ENCODE measurements around the gene SLC2A4RG.

The SLC2A4RG gene

GRCh38 chr20:63765082-63765873 lies 25.7 kb downstream of the SLC2A4RG start:
- DNase-seq = no peak
- Histone ChIP-seq H3K23ac (ENCODE audit: low read length) (no peak overlapping the region), H3K27ac (ENCODE audit: low read depth, low read length) (no peak overlapping the region), H3K4me2 (ENCODE audit: low read length) (no peak overlapping the region), H2BK120ac (ENCODE audit: low read depth, low read length) (no peak overlapping the region), H3K79me2 (ENCODE audit: control insufficient read depth, insufficient read depth, low read length) (no peaks in the 10 kb centered on the region), H2BK15ac (replicated peaks; ENCODE audit: low read depth) (no peak overlapping the region), H4K8ac (ENCODE audit: low read depth, low read length) (no peak overlapping the region), H3K27me3 (ENCODE audit: insufficient read depth, low read length, poor library complexity) (no peaks in the 10 kb centered on the region), H2AK5ac (ENCODE audit: low read length) (no peak overlapping the region), H3K4me1 (ENCODE audit: control insufficient read depth, low read depth, low read length) (no peaks in the 10 kb centered on the region), H3K4me3 (ENCODE audit: low read length) (no peak overlapping the region), H3K79me1 (ENCODE audit: low read length) (no peaks in the 10 kb centered on the region), H3K36me3 (ENCODE audit: control insufficient read depth, insufficient read depth, low read length) (no peaks in the 10 kb centered on the region), H3K56ac (ENCODE audit: low read length) (no peak overlapping the region), H3K9ac (ENCODE audit: low read length) (no peak overlapping the region), H3K18ac (ENCODE audit: low read length) (no peak overlapping the region), H3K4ac (ENCODE audit: low read depth, low read length) (no peak overlapping the region), H2BK5ac (ENCODE audit: low read length) (no peak overlapping the region), H4K5ac (ENCODE audit: low read length) (no peak overlapping the region)
- WGBS (ENCODE audit: extremely low coverage, insufficient coverage, low lambda C conversion rate) = no CpG with 5 or more reads among the region's 16 CpGs

GRCh38 chr20:63765902-63766301 lies 26.3 kb downstream of the SLC2A4RG start:
- DNase-seq = no peak
- Histone ChIP-seq H3K79me1 (ENCODE audit: low read length) (no peaks in the 10 kb centered on the region), H3K56ac (ENCODE audit: low read length) (no peak overlapping the region), H2BK5ac (ENCODE audit: low read length) (no peak overlapping the region), H4K5ac (ENCODE audit: low read length) (no peak overlapping the region), H3K18ac (ENCODE audit: low read length) (no peak overlapping the region), H4K8ac (ENCODE audit: low read depth, low read length) (no peak overlapping the region), H3K9ac (ENCODE audit: low read length) (no peak overlapping the region), H2BK120ac (ENCODE audit: low read depth, low read length) (no peak overlapping the region), H3K36me3 (ENCODE audit: control insufficient read depth, insufficient read depth, low read length) (no peaks in the 10 kb centered on the region), H3K4ac (ENCODE audit: low read depth, low read length) (no peak overlapping the region), H3K23ac (ENCODE audit: low read length) (no peak overlapping the region), H3K27ac (ENCODE audit: low read depth, low read length) (no peak overlapping the region), H3K4me3 (ENCODE audit: low read length) (no peak overlapping the region), H3K4me2 (ENCODE audit: low read length) (no peak overlapping the region), H2AK5ac (ENCODE audit: low read length) (no peak overlapping the region), H2BK15ac (replicated peaks; ENCODE audit: low read depth) (no peak overlapping the region), H3K79me2 (ENCODE audit: control insufficient read depth, insufficient read depth, low read length) (no peaks in the 10 kb centered on the region), H3K4me1 (ENCODE audit: control insufficient read depth, low read depth, low read length) (no peaks in the 10 kb centered on the region), H3K27me3 (ENCODE audit: insufficient read depth, low read length, poor library complexity) (no peaks in the 10 kb centered on the region)
- no CpG with 5 or more reads among the region's 7 CpGs for WGBS (ENCODE audit: extremely low coverage, insufficient coverage, low lambda C conversion rate)

- H3K4me1 ChIP-seq (ENCODE audit: control insufficient read depth, low read depth, low read length) = no peaks in the 10 kb centered on the region
- no peaks in the 10 kb centered on the region for H3K27me3 ChIP-seq (ENCODE audit: insufficient read depth, low read length, poor library complexity)
- H2BK15ac ChIP-seq (replicated peaks; ENCODE audit: low read depth) = no peak overlapping the region
- no peak overlapping the region for H3K56ac ChIP-seq (ENCODE audit: low read length)
- no peak overlapping the region for H3K9ac ChIP-seq (ENCODE audit: low read length)
- H3K23ac ChIP-seq (ENCODE audit: low read length) = no peak overlapping the region
- H3K36me3 ChIP-seq (ENCODE audit: control insufficient read depth, insufficient read depth, low read length) = no peaks in the 10 kb centered on the region
- no peak overlapping the region for H3K4ac ChIP-seq (ENCODE audit: low read depth, low read length)
- no peaks in the 10 kb centered on the region for H3K79me2 ChIP-seq (ENCODE audit: control insufficient read depth, insufficient read depth, low read length)
- H3K18ac ChIP-seq (ENCODE audit: low read length) = no peak overlapping the region
- DNase-seq = no peak
- no peak overlapping the region for H4K5ac ChIP-seq (ENCODE audit: low read length)
- no peak overlapping the region for H3K27ac ChIP-seq (ENCODE audit: low read depth, low read length)
- H3K4me3 ChIP-seq (ENCODE audit: low read length) = no peak overlapping the region
- H3K79me1 ChIP-seq (ENCODE audit: low read length) = no peaks in the 10 kb centered on the region
- H2BK120ac ChIP-seq (ENCODE audit: low read depth, low read length) = no peak overlapping the region
- no peak overlapping the region for H4K8ac ChIP-seq (ENCODE audit: low read depth, low read length)
- no CpG with 5 or more reads among the region's 38 CpGs for WGBS (ENCODE audit: extremely low coverage, insufficient coverage, low lambda C conversion rate)
- no peak overlapping the region for H3K4me2 ChIP-seq (ENCODE audit: low read length)
- no peak overlapping the region for H2AK5ac ChIP-seq (ENCODE audit: low read length)
- no peak overlapping the region for H2BK5ac ChIP-seq (ENCODE audit: low read length)
These were observed 27.3 kb downstream of the SLC2A4RG start for GRCh38 chr20:63766695-63767426.

- Histone ChIP-seq H3K9ac (ENCODE audit: low read length) (no peak overlapping the region), H3K4me1 (ENCODE audit: control insufficient read depth, low read depth, low read length) (no peaks in the 10 kb centered on the region), H3K27me3 (ENCODE audit: insufficient read depth, low read length, poor library complexity) (no peaks in the 10 kb centered on the region), H3K23ac (ENCODE audit: low read length) (no peak overlapping the region), H2AK5ac (ENCODE audit: low read length) (no peak overlapping the region), H2BK5ac (ENCODE audit: low read length) (no peak overlapping the region), H3K79me2 (ENCODE audit: control insufficient read depth, insufficient read depth, low read length) (no peaks in the 10 kb centered on the region), H3K4me3 (ENCODE audit: low read length) (no peak overlapping the region), H3K56ac (ENCODE audit: low read length) (no peak overlapping the region), H3K79me1 (ENCODE audit: low read length) (no peaks in the 10 kb centered on the region), H3K27ac (ENCODE audit: low read depth, low read length) (no peak overlapping the region), H3K4me2 (ENCODE audit: low read length) (no peak overlapping the region), H2BK120ac (ENCODE audit: low read depth, low read length) (no peak overlapping the region), H2BK15ac (replicated peaks; ENCODE audit: low read depth) (no peak overlapping the region), H3K4ac (ENCODE audit: low read depth, low read length) (no peak overlapping the region), H4K5ac (ENCODE audit: low read length) (no peak overlapping the region), H3K18ac (ENCODE audit: low read length) (no peak overlapping the region), H4K8ac (ENCODE audit: low read depth, low read length) (no peak overlapping the region), H3K36me3 (ENCODE audit: control insufficient read depth, insufficient read depth, low read length) (no peaks in the 10 kb centered on the region)
- no CpG with 5 or more reads among the region's 18 CpGs for WGBS (ENCODE audit: extremely low coverage, insufficient coverage, low lambda C conversion rate)
- DNase-seq = no peak
These were observed 27.9 kb downstream of the SLC2A4RG start for GRCh38 chr20:63767456-63767855.

- H3K36me3 ChIP-seq (ENCODE audit: control insufficient read depth, insufficient read depth, low read length) = no peaks in the 10 kb centered on the region
- H3K18ac ChIP-seq (ENCODE audit: low read length) = no peak overlapping the region
These were observed 28.3 kb downstream of the SLC2A4RG start for GRCh38 chr20:63767886-63768285.

More at GRCh38 chr20:63767886-63768285, 28.3 kb downstream of the SLC2A4RG start:
- no peak overlapping the region for H3K9ac ChIP-seq (ENCODE audit: low read length)
- no CpG with 5 or more reads among the region's 7 CpGs for WGBS (ENCODE audit: extremely low coverage, insufficient coverage, low lambda C conversion rate)
- no peak for DNase-seq
- H3K27me3 ChIP-seq (ENCODE audit: insufficient read depth, low read length, poor library complexity) = no peaks in the 10 kb centered on the region
- H4K8ac ChIP-seq (ENCODE audit: low read depth, low read length) = no peak overlapping the region
- H3K4me3 ChIP-seq (ENCODE audit: low read length) = no peak overlapping the region
- peaks cover under 1% of the 10 kb centered on the region for H3K79me1 ChIP-seq (ENCODE audit: low read length)
- H4K5ac ChIP-seq (ENCODE audit: low read length) = no peak overlapping the region
- no peak overlapping the region for H3K56ac ChIP-seq (ENCODE audit: low read length)
- no peak overlapping the region for H3K4ac ChIP-seq (ENCODE audit: low read depth, low read length)
- H2BK120ac ChIP-seq (ENCODE audit: low read depth, low read length) = no peak overlapping the region
- no peaks in the 10 kb centered on the region for H3K79me2 ChIP-seq (ENCODE audit: control insufficient read depth, insufficient read depth, low read length)
- no peak overlapping the region for H2BK15ac ChIP-seq (replicated peaks; ENCODE audit: low read depth)
- H3K4me2 ChIP-seq (ENCODE audit: low read length) = no peak overlapping the region
- H2AK5ac ChIP-seq (ENCODE audit: low read length) = no peak overlapping the region
- no peak overlapping the region for H3K27ac ChIP-seq (ENCODE audit: low read depth, low read length)
- H2BK5ac ChIP-seq (ENCODE audit: low read length) = no peak overlapping the region
- no peaks in the 10 kb centered on the region for H3K4me1 ChIP-seq (ENCODE audit: control insufficient read depth, low read depth, low read length)
- H3K23ac ChIP-seq (ENCODE audit: low read length) = no peak overlapping the region
